OCI-LY1 (cell line): ENCODE measurements around the gene SLC9A6.

Source experiments
- H2AFZ ChIP-seq: fragments of 200-600 bp; sonication (generic), shearing (Covaris generic); 2 replicates; pipeline ENCODE4 v1.6.0; 2014; ENCODE audit warnings: antibody characterized with exemption, mild to moderate bottlenecking, low read length
- H3F3A ChIP-seq: fragments of 200-600 bp; sonication (generic), shearing (Covaris generic); 2 replicates; pipeline ENCODE4 v1.6.0; 2014; ENCODE audit warnings: mild to moderate bottlenecking, antibody characterized with exemption, low read length, moderate library complexity; ENCODE audit not compliant: insufficient read depth
- H3K27ac ChIP-seq: fragments of 200-600 bp; sonication (generic); 2 replicates; pipeline ENCODE4 v1.5.1; 2014; ENCODE audit warnings: low read length, mixed run types, mild to moderate bottlenecking, low read depth; ENCODE audit not compliant: poor library complexity, severe bottlenecking
- H3K27me3 ChIP-seq: fragments of 200-600 bp; sonication (generic); 2 replicates; pipeline ENCODE4 v1.6.0; 2014; ENCODE audit warnings: antibody characterized with exemption, mild to moderate bottlenecking, low read length, moderate library complexity; ENCODE audit not compliant: insufficient read depth
- H3K36me3 ChIP-seq: fragments of 200-600 bp; sonication (generic); 2 replicates; pipeline ENCODE4 v1.6.1; 2014; ENCODE audit warnings: mild to moderate bottlenecking, antibody characterized with exemption, low read length, moderate library complexity, mixed read lengths; ENCODE audit not compliant: insufficient read depth
- H3K4me1 ChIP-seq: fragments of 200-600 bp; sonication (generic); 2 replicates; pipeline ENCODE4 v1.5.1; 2014; ENCODE audit warnings: mild to moderate bottlenecking, low read length, moderate library complexity; ENCODE audit not compliant: insufficient read depth, severe bottlenecking
- H3K4me2 ChIP-seq: fragments of 200-600 bp; sonication (generic), shearing (Covaris generic); 2 replicates; pipeline ENCODE4 v1.6.1; 2014; ENCODE audit warnings: low read length
- H3K4me3 ChIP-seq: fragments of 200-600 bp; sonication (generic); 2 replicates; pipeline ENCODE4 v1.5.1; 2014; ENCODE audit warnings: low read length, low read depth, mild to moderate bottlenecking, mixed read lengths; ENCODE audit not compliant: poor library complexity, severe bottlenecking
- H3K79me2 ChIP-seq: fragments of 200-600 bp; shearing (Covaris generic); 2 replicates; pipeline ENCODE4 v1.6.1; 2016; ENCODE audit warnings: mixed run types, low read length, mixed read lengths; ENCODE audit not compliant: insufficient read depth
- H3K9ac ChIP-seq: fragments of 200-600 bp; sonication (generic), shearing (Covaris generic); 2 replicates; pipeline ENCODE4 v1.6.1; 2014; ENCODE audit warnings: mild to moderate bottlenecking, low read length, mixed read lengths
- H3K9me2 ChIP-seq: fragments of 200-600 bp; sonication (generic), shearing (Covaris generic); 2 replicates; pipeline ENCODE4 v1.6.1; 2014; ENCODE audit warnings: low read depth, mild to moderate bottlenecking, low read length, mixed read lengths
- H3K9me3 ChIP-seq: fragments of 200-600 bp; shearing (Covaris generic); 2 replicates; pipeline ENCODE4 v1.6.1; 2014; ENCODE audit warnings: low read length, mixed read lengths
- H4K20me1 ChIP-seq: fragments of 200-600 bp; sonication (generic), shearing (Covaris generic); 2 replicates; pipeline ENCODE4 v1.6.0; 2016; ENCODE audit warnings: mild to moderate bottlenecking, low read length; ENCODE audit not compliant: insufficient read depth
- CTCF ChIP-seq: fragments of 200-600 bp; sonication (generic), shearing (Covaris generic); IDR thresholded peaks from 2 replicates; pipeline ENCODE4 v1.5.1; 2017; ENCODE audit warnings: mild to moderate bottlenecking, antibody characterized with exemption, low read length, moderate library complexity, mixed read lengths
- EZH2 ChIP-seq: fragments of 200-600 bp; sonication (generic), shearing (Covaris generic); IDR thresholded peaks from 2 replicates; pipeline ENCODE4 v1.8.0; 2017; ENCODE audit warnings: borderline replicate concordance, mixed run types, mild to moderate bottlenecking, antibody characterized with exemption, low read length, moderate library complexity, mixed read lengths

Gene SLC9A6

GRCh38 chrX:136028383-136028984, 43.2 kb downstream of the SLC9A6 start:
- no peaks in the 10 kb centered on the region for H3K27me3 ChIP-seq
- no peak overlapping the region for H3K4me2 ChIP-seq
- no peak overlapping the region for H3K4me3 ChIP-seq
- H4K20me1 ChIP-seq = no peaks in the 10 kb centered on the region
- no peak overlapping the region for H3K9ac ChIP-seq
- peak; percentile 49; the same call in 1 of the 2 replicates for TF ChIP-seq CTCF
- TF ChIP-seq EZH2 = no peak
- no peak overlapping the region for H3K27ac ChIP-seq
- no peak overlapping the region for H2AFZ ChIP-seq
- H3K79me2 ChIP-seq = no peaks in the 10 kb centered on the region
- H3F3A ChIP-seq = no peaks in the 10 kb centered on the region
- 0 out of 2 replicates have a peak, but pooled peaks cover under 1% of the 10 kb centered on the region for H3K36me3 ChIP-seq
- H3K4me1 ChIP-seq = no peaks in the 10 kb centered on the region
- H3K9me2 ChIP-seq = no peaks in the 10 kb centered on the region
- no peaks in the 10 kb centered on the region for H3K9me3 ChIP-seq

DNA sequence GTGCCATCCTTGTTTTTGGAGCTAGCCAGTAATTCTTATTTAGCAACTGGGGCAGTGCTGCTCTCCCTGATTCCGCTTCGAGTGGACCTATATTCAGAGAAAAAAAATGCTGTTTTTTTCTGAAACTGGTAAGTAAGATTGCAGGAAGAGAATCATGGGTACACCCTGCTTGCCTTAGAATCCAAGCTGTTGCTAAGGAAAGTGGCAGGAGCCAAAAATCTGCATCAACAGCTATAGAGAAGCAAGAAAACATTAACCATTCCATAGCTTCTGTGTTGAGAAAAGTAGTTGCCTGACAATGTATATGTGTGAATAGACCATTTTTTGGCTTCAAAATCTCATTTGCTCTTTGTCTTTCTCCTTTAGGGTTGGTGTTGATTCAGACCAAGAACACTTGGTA, 44.5 kb downstream of the SLC9A6 start:
- H3K4me2 ChIP-seq = no peak overlapping the region
- H3K4me3 ChIP-seq = no peak overlapping the region
- TF ChIP-seq CTCF (no peak), EZH2 (no peak)

DNA sequence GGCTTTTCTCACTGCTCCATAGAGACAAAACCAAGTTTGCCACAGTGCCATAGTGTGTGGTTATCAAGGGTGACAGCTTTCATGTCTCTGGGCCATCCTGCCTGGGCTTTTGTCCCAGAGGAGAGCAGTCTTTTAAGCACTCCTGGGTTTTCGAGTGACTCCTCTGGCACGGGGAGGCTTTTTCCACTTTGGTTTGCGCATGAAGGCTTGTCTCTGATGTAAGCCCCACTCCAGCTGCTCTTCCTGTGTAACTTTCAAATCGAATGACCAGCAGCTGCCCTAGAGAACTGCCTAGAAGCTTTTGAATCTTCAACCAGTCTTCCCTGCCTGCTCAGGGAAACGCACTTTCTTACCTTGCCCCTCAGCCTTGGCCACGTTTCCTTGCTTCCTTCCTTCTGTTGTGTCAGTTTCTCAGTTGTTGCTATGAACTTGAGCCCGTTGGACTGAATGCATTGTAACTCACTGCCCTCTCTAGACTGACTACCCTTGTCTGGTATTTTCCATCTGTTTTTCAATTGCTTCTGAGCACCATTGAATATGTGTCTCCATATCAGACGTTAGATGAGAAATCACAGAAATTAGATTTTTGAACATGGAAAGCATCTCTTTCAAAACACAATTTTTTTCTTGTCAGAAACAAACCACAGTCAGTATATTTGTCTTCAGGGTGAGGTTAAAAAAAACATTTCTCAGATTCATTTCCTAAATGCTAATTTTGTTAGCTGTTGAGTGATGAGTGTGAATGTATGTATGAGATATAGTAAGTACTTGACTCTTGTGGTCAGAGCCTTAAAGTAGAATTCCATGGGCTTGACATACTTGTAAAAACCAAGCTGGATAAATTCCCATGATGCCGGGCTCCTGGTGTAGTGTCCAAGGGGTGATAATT, 45.3 kb downstream of the SLC9A6 start:
- no peaks in the 10 kb centered on the region for H3F3A ChIP-seq
- no peaks in the 10 kb centered on the region for H3K9me2 ChIP-seq
- no peak overlapping the region for H3K9ac ChIP-seq
- H4K20me1 ChIP-seq = no peaks in the 10 kb centered on the region
- H3K4me2 ChIP-seq = no peak overlapping the region
- H3K4me3 ChIP-seq = no peak overlapping the region
- H2AFZ ChIP-seq = no peak overlapping the region
- TF ChIP-seq EZH2 (no peak), CTCF (no peak)
- H3K9me3 ChIP-seq = no peaks in the 10 kb centered on the region
- H3K79me2 ChIP-seq = no peaks in the 10 kb centered on the region
- no peaks in the 10 kb centered on the region for H3K36me3 ChIP-seq
- no peak overlapping the region for H3K27ac ChIP-seq
- H3K4me1 ChIP-seq = no peaks in the 10 kb centered on the region
- no peaks in the 10 kb centered on the region for H3K27me3 ChIP-seq

More for the DNA sequence above, 44.5 kb downstream of the SLC9A6 start:
- H3F3A ChIP-seq = no peaks in the 10 kb centered on the region
- no peaks in the 10 kb centered on the region for H3K9me3 ChIP-seq
- no peak overlapping the region for H3K9ac ChIP-seq
- H2AFZ ChIP-seq = no peak overlapping the region
- H3K27ac ChIP-seq = no peak overlapping the region
- no peaks in the 10 kb centered on the region for H3K9me2 ChIP-seq
- H3K4me1 ChIP-seq = no peaks in the 10 kb centered on the region
- no peaks in the 10 kb centered on the region for H3K27me3 ChIP-seq
- no peaks in the 10 kb centered on the region for H3K36me3 ChIP-seq
- H3K79me2 ChIP-seq = no peaks in the 10 kb centered on the region
- no peaks in the 10 kb centered on the region for H4K20me1 ChIP-seq
